ENCODE measurements around the gene ART5.

The ART5 gene

DNA sequence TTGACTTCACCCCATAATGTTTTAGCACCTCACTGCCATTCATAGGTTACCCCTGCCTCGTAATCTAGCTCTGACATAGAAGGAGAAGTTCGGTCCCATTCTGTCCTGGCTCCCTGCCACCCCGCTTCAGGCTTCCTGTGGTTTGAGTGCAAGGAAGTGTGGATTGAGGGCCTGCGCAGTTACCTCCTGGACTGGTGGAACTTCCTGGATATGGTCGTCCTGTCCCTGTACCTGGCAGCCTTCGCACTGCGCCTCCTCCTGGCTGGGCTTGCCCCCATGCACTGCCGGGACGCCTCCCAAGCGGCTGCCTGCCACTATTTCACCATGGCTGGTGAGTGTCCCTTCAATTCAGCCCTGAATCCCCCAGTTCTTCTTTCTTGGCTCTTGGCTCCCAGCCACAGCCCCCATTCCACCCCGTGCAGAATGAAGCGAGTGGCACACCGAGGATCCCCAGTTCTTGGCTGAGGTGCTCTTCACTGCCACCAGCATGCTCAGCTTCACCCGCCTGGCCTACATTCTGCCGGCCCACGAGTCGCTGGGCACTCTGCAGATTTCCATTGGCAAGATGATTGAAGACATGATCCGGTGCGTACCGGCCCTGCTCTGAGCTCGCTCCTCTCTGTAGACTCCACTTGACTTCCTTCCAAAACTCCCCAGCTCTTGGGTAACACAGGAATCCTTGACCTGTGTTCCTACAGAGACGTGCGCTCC, 15.4 kb downstream of the ART5 start:
- no peak overlapping the region for H3K27ac Mint-ChIP-seq
- no peaks in the 10 kb centered on the region for H3K36me3 Mint-ChIP-seq (ENCODE audit: low read depth)
- no peaks in the 10 kb centered on the region for H3K9me3 Mint-ChIP-seq
- H3K4me1 Mint-ChIP-seq, result no peaks in the 10 kb centered on the region
- H3K4me3 Mint-ChIP-seq, result no peak overlapping the region
- TF ChIP-seq, protein P1, sequence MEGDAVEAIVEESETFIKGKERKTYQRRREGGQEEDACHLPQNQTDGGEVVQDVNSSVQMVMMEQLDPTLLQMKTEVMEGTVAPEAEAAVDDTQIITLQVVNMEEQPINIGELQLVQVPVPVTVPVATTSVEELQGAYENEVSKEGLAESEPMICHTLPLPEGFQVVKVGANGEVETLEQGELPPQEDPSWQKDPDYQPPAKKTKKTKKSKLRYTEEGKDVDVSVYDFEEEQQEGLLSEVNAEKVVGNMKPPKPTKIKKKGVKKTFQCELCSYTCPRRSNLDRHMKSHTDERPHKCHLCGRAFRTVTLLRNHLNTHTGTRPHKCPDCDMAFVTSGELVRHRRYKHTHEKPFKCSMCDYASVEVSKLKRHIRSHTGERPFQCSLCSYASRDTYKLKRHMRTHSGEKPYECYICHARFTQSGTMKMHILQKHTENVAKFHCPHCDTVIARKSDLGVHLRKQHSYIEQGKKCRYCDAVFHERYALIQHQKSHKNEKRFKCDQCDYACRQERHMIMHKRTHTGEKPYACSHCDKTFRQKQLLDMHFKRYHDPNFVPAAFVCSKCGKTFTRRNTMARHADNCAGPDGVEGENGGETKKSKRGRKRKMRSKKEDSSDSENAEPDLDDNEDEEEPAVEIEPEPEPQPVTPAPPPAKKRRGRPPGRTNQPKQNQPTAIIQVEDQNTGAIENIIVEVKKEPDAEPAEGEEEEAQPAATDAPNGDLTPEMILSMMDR (IDR thresholded peaks at IDR 0.05; ENCODE audit: unreplicated experiment in 3 of 3), result no peak
- peaks cover 4% of the 10 kb centered on the region for H3K27me3 Mint-ChIP-seq (ENCODE audit: low read depth)

DNA sequence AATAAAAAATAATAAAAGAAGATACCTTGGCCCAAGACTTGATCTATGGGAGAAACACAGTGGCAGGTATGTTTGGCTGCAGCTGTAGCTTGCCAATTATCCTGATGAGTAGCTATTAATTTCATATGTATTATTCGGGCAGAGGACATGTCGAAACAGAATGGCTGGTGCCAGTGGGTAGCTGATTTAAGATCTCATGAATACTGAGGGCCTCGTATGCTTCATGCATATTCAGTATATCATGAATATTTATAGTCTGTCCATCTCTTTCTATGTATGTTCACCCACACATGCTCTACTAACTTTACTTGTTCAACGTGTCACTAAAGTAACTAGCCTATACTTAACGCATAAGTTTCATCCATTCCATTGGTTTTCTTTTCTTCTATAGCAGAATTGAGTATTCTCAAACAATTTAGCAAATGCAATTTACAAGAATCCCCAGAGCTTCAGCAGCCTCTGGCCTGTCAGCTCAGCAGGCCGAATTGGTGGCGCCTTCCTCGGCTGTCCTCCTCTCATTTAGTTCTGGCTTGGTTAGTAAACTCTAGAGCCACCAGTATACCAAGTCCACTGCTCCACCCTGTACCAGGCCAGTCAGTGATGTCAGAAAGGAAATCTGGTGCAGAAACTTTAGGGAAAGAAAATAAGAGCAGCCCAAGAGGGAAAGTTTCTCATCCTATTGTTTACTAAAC, 17.9 kb downstream of the ART5 start:
- TF ChIP-seq, protein P1 (IDR thresholded peaks at IDR 0.05; ENCODE audit: unreplicated experiment in 3 of 3), result no peak
- Mint-ChIP-seq H3K27ac (no peak overlapping the region), H3K4me3 (no peak overlapping the region), H3K4me1 (no peaks in the 10 kb centered on the region), H3K36me3 (ENCODE audit: low read depth) (no peaks in the 10 kb centered on the region), H3K27me3 (ENCODE audit: low read depth) (peaks cover 12% of the 10 kb centered on the region), H3K9me3 (no peaks in the 10 kb centered on the region)

DNA sequence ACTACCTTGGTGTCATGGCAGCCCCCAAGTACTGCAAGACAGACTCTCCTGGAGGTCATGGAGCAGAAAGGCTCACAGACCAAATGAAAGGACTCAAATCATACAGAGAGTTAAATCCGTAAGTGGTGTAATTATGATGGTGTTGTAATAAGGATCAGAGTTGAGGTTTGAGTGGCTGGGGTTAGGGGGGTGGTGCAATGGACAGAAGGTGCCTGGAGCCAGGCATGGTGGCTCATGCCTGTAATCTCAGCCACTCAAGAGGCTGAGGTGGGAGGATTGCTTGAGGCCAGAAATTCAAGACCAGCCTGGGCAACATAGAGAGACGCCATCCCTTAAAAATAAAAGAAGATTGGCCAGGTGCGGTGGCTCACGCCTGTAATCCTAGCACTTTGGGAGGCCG, 18.7 kb downstream of the ART5 start:
- Mint-ChIP-seq H3K27ac (no peak overlapping the region), H3K4me1 (no peaks in the 10 kb centered on the region), H3K27me3 (ENCODE audit: low read depth) (peaks cover 12% of the 10 kb centered on the region), H3K9me3 (no peaks in the 10 kb centered on the region), H3K4me3 (no peak overlapping the region), H3K36me3 (ENCODE audit: low read depth) (no peaks in the 10 kb centered on the region)
- TF ChIP-seq, protein P1 (IDR thresholded peaks at IDR 0.05; ENCODE audit: unreplicated experiment in 3 of 3), result no peak

DNA sequence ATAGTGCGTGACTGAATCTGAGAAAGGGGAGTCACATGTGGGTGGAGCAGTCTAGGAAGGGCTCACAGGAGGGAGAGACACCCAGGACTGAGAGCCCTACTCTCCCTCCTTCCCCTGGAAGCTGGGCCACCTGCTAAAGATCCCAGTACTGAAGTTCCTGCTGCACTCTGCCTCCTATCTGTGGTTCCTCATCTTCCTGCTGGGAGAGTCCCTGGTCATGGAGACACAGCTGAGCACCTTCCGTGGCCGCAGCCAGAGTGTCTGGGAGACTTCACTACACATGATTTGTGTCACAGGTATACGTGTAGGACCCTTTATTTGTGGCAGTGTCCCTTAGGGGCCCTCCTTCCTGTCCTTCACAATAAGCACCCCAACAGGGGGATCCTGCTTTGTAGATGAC, 19.3 kb downstream of the ART5 start:
- Mint-ChIP-seq H3K36me3 (ENCODE audit: low read depth) (no peaks in the 10 kb centered on the region), H3K4me3 (no peak overlapping the region), H3K4me1 (peaks cover under 1% of the 10 kb centered on the region), H3K9me3 (no peaks in the 10 kb centered on the region), H3K27me3 (ENCODE audit: low read depth) (peaks cover 15% of the 10 kb centered on the region), H3K27ac (no peak overlapping the region)
- TF ChIP-seq, protein P1 (IDR thresholded peaks at IDR 0.05; ENCODE audit: unreplicated experiment in 3 of 3), result no peak

DNA sequence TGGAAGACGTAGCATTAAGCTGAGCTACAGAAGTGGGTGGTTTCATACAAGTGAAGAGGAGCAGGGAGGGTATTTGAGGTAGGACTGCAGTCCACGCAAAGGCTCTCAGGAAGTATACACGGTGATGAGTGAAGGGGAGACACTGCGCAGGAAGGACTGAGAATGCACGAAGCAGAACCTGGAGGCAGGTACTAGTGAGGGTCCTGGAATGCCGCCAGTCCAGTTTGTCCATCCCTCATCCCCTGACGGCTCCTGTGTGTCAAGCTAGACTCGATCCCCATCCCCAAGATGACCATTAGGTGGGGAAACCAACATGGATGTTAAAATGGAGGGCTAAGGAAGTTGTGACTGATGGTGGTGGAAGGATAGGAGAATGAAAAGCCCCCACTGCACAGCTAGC, 23.8 kb downstream of the ART5 start:
- TF ChIP-seq, protein P1 (IDR thresholded peaks at IDR 0.05; ENCODE audit: unreplicated experiment in 3 of 3), result no peak
- no peak overlapping the region for H3K27ac Mint-ChIP-seq
- peaks cover 22% of the 10 kb centered on the region for H3K4me1 Mint-ChIP-seq
- H3K9me3 Mint-ChIP-seq, result no peaks in the 10 kb centered on the region
- peaks cover 13% of the 10 kb centered on the region for H3K27me3 Mint-ChIP-seq (ENCODE audit: low read depth)
- no peak overlapping the region for H3K4me3 Mint-ChIP-seq
- H3K36me3 Mint-ChIP-seq (ENCODE audit: low read depth), result no peaks in the 10 kb centered on the region

All from nephron (organoid).